Neural crest cell (in vitro differentiated cells): ENCODE measurements around the gene B3GNT4. TPM values are rescaled to one million over a fixed set of nuclear protein-coding genes. Genes with fewer than 3 reads are reported as not detected.

ENCODE experiments used
- DNase-seq: peaks from one replicate; pipeline ENCODE4 v3.0.0; 2021; ENCODE audit warnings: low read depth, mixed read lengths, low spot score
- H3K27ac Mint-ChIP-seq: one replicate; pipeline ENCODE4 v1.8.0; 2021; ENCODE audit warnings: mild to moderate bottlenecking, mixed read lengths; ENCODE audit not compliant: unreplicated experiment
- H3K27me3 Mint-ChIP-seq: 2 replicates; pipeline ENCODE4 v1.8.0; 2021; ENCODE audit warnings: low read depth, mild to moderate bottlenecking, mixed read lengths
- H3K36me3 Mint-ChIP-seq: 2 replicates; pipeline ENCODE4 v1.8.0; 2021; ENCODE audit warnings: low read depth, mild to moderate bottlenecking, mixed read lengths
- H3K4me1 Mint-ChIP-seq: 2 replicates; pipeline ENCODE4 v1.8.0; 2021; ENCODE audit warnings: mixed read lengths
- H3K4me3 Mint-ChIP-seq: one replicate; pipeline ENCODE4 v1.8.0; 2021; ENCODE audit warnings: mild to moderate bottlenecking, mixed read lengths
- H3K9me3 Mint-ChIP-seq: 2 replicates; pipeline ENCODE4 v1.8.0; 2021; ENCODE audit warnings: mixed read lengths
- CTCF ChIP-seq: fragments of 200-600 bp; sonication (generic); conservative IDR thresholded peaks from 2 replicates; pipeline ENCODE4 v1.5.0; 2021; ENCODE audit warnings: antibody characterized with exemption, mild to moderate bottlenecking
- total RNA-seq: library from RNA; stranded (reverse); gene quantifications from 2 replicates; pipeline ENCODE4 v1.2.1, GENCODE V29; 2021

Gene B3GNT4
- total RNA-seq, 1 donor from 2014 or later = 0.19 TPM

GRCh38 chr12:122189626-122190475, 13.7 kb upstream of the B3GNT4 start:
- no peak for DNase-seq
- Mint-ChIP-seq H3K27ac (peak overlapping the region; percentile 67), H3K4me1 (peaks cover 4% of the 10 kb centered on the region), H3K9me3 (peaks cover 3% of the 10 kb centered on the region), H3K27me3 (no peaks in the 10 kb centered on the region), H3K36me3 (no peaks in the 10 kb centered on the region), H3K4me3 (no peak overlapping the region)
- no peak for TF ChIP-seq CTCF

GRCh38 chr12:122190842-122191668, 12.5 kb upstream of the B3GNT4 start:
- Mint-ChIP-seq H3K9me3 (peaks cover 8% of the 10 kb centered on the region), H3K4me3 (no peak overlapping the region), H3K36me3 (no peaks in the 10 kb centered on the region), H3K27me3 (peaks cover 3% of the 10 kb centered on the region), H3K4me1 (peaks cover 4% of the 10 kb centered on the region), H3K27ac (no peak overlapping the region)
- peak; percentile 64 for DNase-seq
- TF ChIP-seq CTCF = peak; percentile 82

GRCh38 chr12:122192441-122192840, 11.1 kb upstream of the B3GNT4 start:
- Mint-ChIP-seq H3K9me3 (peaks cover 8% of the 10 kb centered on the region), H3K27me3 (peaks cover 6% of the 10 kb centered on the region)
- no peak for DNase-seq

GRCh38 chr12:122194804-122195203, 8.7 kb upstream of the B3GNT4 start:
- peaks cover 8% of the 10 kb centered on the region for H3K4me1 Mint-ChIP-seq
- peaks cover 16% of the 10 kb centered on the region for H3K27me3 Mint-ChIP-seq

More at GRCh38 chr12:122192441-122192840, 11.1 kb upstream of the B3GNT4 start:
- no peak overlapping the region for H3K27ac Mint-ChIP-seq
- no peak overlapping the region for H3K4me3 Mint-ChIP-seq
- peaks cover 4% of the 10 kb centered on the region for H3K4me1 Mint-ChIP-seq
- no peak for TF ChIP-seq CTCF
- H3K36me3 Mint-ChIP-seq = no peaks in the 10 kb centered on the region

More at GRCh38 chr12:122194804-122195203, 8.7 kb upstream of the B3GNT4 start:
- H3K27ac Mint-ChIP-seq = no peak overlapping the region
- no peaks in the 10 kb centered on the region for H3K36me3 Mint-ChIP-seq
- peaks cover 8% of the 10 kb centered on the region for H3K9me3 Mint-ChIP-seq
- H3K4me3 Mint-ChIP-seq = no peak overlapping the region
- DNase-seq = no peak
- no peak for TF ChIP-seq CTCF
